ENCODE data around the gene UCP2.
"Not testable (repeated sequence)": the region's sequence is repeated elsewhere in the genome, so short reads cannot be mapped to it uniquely, and the experiment has no call there.

UCP2 gene

DNA sequence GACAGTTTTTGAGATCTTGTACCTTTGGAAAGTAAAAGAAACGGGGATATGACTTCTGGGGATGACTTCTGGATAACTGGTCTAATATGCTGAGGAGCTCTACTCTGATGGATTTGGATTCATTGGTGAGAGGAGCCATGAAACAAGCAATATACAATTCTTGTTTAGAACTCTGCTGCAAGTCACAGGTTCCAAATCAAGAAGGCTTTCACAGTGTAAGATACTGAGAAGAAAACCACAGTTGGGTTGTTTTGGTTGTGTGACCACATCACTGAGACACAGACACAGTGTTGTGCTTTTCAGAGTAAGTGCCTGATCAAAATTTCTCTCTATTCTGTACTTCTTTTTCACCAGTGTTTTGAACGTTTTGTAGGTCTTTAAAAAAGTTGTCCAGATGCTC lies 13.1 kb upstream of the UCP2 start:
- DNase-seq (ENCODE audit: low read depth): no peak

DNA sequence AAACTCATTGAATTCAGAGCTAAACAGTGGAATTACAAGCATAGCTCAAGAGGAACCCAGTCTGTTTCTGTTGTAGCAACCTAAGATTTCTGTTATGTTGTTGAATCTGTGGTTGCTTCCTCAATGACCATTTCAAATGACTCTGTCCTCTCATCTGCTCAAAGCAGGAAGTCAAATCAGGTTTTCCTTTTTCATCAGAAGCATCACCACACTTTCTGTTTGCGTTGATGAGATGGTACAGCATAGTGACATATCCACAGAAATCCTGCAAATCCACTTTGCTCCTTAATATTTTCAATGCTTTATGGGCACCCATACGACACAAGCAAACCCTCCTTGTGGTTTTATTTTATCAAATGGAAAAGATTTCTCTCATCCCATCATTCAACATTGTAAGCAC lies 12.6 kb upstream of the UCP2 start:
- no peak for DNase-seq (ENCODE audit: low read depth)

DNA sequence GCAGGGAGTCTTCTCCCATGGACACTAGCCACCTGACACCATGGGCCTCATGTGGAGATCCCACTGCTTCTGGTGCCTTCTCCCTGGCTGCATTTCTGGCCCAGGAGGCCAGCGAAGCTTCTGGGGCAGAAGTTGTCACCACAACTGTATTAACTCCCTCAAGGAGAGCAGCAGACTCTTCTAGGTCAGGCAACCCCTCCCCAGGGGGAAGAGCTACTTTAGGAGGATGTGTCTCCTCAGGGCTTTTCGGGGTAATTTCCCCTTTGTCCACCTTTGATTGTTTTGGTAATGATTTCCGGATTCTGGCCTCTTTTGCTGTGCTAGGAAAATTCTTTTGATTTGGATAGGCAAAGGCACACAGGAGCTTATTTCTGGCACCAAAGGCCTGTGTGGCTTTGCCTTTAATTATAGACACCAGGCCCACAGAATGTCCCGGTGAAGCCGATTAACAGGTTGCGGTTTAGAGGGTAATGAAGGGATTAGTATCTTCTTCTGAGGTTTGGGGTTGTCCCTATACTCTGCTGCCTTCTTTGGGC lies 8.9 kb upstream of the UCP2 start:
- no peak for DNase-seq (ENCODE audit: low read depth)

DNA sequence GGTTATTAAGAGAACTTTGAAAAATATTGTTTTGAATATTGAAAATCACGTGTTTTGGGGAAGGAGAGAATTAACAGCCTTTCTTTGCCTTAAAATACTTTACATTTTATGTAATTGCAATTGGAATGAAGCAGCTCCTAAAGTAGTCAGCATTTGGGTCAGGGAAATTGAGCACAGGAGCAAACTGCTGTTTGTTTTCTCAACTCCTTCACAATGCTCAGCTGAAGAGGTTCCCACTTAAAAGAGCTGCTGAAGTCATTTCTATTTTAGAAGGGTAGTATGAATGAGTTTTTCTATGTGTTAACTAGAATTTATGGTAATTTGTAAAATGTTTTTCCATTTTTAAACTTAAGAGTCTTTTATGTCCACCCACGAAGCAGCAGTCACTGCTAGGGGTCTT lies 8.1 kb upstream of the UCP2 start:
- DNase-seq (ENCODE audit: low read depth): no peak

DNA sequence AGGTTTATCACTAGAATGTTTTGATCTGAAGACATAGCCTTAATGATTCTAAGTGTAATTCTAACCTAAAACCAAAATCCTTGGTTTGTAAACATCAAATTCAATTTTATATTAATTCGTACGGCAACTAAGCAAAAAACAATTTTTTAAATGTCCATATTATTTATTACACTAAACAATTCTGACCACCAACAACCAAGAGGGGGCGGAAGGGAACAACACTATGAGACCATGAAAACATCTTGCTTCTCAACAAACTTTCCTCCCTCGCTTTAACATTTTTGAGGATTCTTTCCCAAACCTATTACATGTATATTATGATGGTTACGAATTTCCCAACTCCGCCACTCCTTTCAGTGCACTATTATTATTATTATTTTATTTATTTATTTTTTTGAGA lies 6.5 kb upstream of the UCP2 start:
- no peak for DNase-seq (ENCODE audit: low read depth)

DNA sequence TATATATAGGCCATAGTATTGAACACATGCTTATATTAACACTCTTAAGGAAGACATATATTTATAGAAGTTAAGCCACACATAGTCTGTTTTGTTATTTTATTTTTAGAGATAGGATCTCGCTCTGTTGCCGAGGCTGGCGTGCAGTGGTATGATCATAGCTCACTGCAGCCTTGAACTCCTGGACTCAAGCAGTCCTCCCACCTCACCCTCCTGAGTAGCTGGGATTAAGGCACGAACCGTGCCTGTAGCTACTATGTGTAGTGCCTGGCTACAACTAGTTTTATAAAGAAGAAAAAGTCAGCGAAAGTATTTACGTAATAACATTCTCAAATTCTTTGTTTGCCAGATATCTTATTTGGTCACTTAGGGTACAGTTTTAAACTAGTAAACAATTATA lies 5.6 kb upstream of the UCP2 start:
- no peak for DNase-seq (ENCODE audit: low read depth)

DNA sequence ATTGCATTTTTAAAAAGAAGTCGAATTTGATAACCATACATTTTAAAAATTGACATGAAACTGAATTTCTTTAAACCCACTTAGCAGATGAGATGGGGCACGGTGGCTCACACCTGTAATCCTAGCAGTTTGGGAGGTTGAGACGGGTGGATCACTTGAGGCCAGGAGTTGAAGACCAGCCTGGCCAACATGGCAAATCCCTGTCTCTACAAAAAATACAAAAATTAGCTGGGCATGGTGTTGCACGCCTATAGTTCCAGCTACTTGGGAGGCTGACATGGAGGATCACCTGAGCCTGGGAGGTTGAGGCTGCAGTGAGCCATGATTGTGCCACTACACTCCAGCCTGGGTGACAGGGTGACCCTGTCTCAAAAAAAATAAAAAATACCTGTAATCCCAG lies 3.0 kb upstream of the UCP2 start:
- not testable (repeated sequence) for DNase-seq (ENCODE audit: low read depth)

DNA sequence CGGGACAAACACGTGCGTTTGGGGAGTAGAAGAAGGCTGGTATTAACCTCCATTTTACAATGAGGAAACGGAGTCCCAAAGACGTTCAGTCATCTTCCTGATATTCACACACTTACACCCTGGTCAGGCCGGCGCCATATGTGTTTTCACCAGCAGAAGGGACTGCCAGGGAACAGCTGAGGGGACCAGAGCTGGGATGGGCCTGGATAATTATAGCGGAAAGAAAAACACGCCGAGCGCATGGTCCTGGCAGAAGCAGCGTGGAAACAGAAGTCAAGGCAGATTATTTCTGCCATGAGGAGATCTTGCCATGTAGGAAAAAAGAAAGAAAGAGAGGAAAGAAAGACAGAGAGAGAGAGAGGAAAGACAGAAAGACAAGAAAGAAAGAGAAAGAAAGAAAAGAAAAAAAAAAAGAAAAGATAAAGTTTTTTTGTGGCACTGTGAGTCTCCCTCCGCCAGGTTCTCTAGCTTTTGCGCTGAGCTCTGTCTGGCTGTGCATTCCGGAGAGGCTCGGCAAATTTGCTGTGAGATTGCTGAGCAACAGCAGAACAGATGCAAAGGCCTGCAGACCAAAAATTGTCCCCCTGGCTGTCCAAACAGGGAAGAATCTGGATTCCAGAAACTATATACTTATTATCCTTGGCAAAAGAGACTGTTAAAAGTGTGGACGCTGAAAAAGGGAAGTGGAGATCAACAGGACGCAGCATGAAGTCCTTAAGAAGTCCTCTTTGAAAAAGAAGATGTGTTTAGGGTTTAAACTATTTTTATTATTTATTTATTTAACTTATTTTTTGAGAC lies 1.3 kb upstream of the UCP2 start:
- no peak for DNase-seq (ENCODE audit: low read depth)

DNA sequence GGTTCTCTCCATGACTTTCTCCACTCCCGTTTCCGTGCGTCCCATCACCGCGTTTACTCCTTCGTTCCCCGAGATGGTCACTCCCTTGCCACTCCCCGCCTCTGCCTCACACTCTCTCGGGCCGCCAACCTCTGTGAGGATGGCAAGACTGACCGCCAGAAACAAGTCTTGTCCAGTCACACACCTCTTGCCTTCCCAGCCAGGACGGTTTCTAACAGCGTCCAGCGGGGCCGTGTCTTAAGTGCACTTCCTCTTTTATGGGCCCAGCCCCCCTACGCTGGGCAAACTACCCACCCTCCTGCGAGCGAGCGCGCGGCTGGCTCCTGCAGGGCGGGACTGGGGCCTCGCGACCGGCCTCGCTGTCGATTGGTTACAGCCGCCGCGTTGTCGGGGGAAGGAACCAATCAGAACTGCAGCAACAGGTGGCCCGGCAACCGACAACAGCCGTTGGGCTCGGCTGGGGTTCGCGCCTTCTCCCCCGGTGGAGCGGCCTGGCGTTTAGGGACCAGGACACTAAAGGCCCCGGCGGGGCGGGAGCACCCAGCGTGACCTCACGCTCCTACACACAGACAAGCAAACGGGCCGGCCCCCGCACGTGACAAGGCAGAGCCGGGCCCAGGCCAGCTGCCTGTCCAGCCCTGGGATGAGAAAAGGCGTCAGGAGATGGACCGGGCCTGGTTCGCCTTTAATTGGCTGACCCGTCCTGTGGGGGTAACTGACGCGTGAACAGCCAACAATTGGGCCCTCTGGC lies 522 bp upstream of the UCP2 start:
- DNase-seq (ENCODE audit: low read depth): peak; percentile 92

DNA sequence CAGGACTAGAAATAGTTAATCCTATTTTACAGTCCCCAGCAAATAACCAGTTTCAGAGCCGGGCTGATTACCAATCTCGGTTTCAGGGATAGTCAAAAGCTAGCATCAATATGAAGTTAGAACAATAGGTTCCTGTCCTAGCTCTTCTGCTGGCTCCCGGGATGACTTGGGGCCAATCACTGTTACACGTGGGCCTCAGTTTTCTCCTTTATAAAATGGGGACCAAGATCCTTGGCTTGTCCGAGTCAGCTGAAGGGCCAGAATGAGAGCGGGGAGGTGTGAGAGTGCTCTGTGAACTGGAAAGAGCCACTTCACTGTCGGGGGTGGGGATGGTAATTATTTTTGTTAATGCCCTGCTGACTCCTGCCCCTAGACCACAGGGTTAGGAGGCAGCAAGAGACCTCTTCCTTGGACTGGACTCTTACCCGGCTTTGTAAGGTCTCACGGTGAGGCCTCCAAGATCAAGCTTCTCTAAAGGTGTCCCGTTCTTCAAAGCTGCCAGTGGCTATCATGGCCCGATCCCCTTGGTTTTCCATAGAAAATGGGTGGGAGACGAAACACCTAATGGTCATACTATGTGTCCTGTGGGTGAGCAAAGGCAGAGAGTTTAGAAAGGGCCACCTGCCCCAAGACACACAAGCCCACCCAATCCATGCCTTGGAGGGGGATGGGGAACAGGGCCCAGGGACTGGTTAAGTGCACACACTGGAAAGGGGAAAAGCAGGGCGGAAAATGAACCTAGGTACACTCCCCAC lies 1.4 kb downstream of the UCP2 start:
- DNase-seq (ENCODE audit: low read depth): no peak

DNA sequence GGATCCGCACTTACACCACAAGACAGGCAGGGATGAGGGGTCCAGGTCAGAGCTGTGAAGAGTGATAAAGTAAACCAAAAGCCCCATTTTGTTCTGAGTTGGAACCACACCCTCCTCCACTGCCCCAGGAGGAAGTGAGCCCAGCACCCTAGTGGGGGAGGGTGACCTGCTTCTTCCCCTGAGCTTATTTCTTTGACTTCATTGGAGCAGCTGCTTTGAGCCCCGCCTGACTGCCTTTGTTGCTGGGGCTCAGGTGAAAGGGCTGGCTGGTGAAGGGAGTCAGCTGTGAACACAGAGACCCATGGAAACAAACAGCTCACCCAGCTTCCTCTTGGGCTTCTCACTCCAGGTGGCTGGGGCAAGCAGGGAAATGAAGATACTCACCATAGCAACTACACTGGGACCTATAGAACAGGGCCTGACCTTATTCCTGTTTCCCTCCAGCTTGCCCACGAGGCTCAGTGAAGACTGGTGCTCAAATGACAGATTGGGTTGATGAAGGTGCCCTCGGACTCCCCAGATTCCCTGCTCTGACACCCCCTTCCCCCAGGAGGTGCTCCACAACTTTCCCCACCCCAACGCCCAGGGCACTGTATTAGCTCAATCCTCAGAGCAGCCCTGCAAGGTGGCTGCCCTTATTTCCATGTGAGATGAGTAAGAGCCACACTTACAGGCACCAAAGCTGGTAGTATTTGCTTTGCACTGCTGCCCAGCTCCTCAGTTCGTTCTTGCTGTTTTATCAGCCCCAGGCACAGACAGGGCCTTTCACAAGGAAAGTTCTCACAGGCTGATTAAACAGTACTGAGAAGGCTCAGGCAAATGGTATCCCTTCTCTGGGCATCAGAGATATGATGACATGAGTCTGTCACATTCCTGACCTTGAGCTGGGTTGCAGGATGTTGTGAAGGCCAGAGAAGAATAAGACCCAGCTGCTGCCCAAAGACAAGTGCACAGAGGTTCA lies 2.4 kb downstream of the UCP2 start:
- peak; percentile 51 for DNase-seq (ENCODE audit: low read depth)

DNA sequence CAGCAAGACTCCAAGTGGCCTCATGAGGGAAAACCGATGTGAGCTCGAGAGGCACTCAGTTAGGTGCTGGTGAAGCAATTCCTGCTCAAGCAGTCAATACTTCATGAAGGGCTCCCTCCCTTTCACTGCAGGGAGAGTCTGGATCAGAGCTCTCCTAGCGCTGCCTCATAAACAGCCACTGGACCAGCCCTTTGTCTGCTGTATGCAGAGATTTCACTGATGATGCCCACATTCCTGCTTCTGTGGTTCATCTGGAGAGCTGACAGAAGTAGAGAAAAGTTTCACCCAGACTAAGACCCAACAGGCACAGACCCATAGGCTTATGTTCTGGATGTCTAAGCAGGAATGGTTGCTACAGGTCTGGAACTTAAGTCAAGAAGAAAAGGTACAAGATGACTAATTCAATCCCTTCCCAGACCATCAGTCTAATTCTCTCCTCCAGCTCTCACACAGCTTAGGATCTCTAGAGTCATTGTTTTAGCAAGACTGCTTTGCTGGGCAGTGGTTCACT lies 4.0 kb downstream of the UCP2 start:
- DNase-seq (ENCODE audit: low read depth): no peak

DNA sequence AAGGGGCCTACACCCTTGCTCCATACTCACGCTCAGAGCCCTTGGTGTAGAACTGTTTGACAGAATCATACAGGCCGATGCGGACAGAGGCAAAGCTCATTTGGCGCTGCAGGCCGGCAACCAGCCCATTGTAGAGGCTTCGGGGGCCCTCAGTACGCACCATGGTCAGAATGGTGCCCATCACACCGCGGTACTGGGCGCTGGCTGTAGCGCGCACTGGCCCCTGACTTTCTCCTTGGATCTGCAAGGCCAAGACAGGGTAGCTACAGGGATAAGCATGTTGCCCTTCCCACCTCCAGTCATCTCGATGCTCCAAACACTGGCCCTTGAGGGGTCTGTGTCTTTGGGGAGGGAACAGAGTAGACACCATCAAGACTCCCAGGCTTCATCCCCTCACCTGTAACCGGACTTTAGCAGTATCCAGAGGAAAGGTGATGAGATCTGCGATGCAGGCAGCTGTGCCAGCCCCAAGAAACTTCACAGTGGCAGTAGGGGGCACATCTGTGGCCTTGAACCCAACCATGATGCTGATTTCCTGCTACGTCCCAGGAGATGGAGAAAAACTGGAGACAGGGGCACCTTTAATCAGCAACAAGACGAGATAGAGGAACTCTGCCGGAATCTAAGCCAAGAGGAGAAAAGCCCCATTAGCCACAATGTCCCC lies 4.7 kb downstream of the UCP2 start:
- no peak for DNase-seq (ENCODE audit: low read depth)

DNA sequence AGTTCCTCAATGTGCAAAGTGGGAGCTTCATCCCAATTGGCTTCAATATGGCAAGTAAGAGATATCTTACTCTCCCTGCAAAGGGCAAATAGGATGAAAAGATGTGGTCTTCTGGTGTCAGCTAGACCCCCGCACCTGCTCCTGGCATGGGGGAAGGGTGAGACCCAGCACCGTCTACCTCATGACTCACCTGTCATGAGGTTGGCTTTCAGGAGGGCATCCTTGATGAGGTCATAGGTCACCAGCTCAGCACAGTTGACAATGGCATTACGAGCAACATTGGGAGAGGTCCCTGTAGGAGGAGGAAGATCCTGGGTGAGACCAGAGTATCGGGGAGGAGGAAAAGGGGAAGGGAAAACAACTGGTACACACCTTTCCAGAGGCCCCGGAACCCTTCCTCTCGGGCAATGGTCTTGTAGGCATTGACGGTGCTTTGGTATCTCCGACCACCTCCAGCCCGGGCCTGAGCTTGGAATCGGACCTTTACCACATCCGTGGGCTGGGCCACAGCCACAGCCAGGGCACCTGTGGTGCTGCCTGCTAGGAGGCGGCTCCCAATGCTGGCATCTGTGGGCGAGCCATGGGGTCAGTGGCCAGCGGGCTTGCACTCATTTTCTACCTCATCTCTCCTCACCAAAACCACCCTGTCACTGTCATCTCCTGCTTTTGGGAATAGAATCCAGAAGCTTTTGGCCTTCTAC lies 6.0 kb downstream of the UCP2 start:
- no peak for DNase-seq (ENCODE audit: low read depth)

DNA sequence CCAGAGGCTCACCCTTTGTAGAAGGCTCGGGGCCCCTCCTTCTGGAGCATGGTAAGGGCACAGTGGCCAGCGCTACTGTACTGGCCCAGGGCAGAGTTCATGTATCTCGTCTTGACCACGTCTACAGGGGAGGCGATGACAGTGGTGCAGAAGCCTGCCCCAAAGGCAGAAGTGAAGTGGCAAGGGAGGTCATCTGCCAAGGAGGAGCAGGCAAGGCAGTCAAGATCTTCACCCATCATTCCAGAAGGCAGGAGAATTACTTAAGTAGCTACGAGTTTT lies 7.2 kb downstream of the UCP2 start:
- DNase-seq (ENCODE audit: low read depth): no peak

DNA sequence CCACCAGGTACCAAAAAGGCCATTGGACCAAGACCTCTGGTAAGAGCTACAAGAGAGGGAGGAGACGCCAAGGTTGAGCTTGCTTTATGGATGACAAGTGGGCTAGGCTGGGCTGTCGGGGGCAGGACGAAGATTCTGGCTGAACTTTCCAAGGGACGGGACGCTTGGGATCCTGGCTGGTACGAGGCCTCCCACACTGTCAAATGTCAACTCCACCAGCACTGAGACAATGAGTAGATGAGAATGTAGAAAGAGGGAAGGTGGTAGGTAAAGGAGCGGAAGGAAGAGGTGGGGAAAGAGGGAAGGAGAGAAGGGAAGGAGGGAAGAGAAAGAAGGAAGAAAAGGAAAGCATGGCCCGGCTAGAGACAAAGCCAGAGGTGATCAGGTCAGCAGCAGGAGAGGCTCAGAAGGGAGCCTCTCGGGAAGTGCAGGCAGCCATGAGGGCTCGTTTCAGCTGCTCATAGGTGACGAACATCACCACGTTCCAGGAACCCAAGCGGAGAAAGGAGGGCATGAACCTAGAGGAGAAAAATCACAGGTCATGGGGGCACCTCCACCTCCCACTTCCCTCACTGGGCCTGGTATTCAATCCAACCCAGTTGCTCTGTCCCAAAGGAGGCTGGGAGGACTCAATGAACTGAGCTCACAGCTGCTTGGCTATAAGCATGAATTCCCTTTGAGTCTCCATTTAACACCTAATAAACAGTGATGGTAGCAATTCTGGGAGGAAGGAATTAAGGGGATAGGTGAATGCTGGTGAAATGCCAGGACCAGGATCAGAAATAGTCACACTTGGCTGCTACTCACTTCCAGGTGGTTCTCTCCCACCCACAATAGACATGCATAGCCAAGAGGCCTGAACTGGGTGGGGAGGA lies 7.8 kb downstream of the UCP2 start:
- no peak for DNase-seq (ENCODE audit: low read depth)

DNA sequence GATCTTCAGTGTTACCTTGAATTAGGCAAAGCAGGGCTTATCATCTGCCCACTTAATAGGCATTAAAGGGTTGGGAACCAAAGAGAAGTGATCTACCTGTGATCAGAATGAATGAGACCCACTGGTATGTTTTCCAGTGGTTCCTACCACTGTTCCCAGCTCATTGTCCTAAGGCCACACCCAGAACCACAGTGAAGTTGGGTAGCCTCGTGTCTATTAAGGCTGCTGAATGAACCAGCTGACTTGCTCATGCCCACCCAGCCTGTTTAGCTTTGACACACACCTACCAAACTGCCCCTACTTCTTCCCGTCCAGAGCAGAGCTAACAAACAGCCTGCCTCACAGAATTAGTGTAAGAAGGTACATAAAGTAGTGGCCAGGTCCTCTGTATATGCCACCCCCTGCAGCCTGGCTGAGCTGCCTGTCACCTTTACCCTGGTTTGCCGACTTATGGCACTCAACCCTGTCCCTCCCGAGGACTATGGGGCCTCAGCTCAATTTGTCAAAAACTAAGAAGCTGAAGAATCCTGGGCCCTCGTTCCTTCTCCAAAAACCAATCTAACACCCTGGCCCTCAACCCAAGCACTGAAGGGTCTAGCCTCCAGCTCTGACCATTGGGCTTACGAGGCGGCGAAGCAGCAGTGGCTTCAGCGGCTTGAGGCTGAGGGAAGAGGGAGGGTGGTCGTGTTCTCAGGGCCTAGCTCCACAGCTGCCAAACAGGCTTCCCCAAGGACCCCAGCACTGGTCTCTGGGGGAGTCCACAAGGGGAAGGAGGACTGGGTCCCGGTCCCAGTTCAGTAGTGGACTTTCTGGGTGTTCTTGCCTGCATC lies 9.8 kb downstream of the UCP2 start:
- no peak for DNase-seq (ENCODE audit: low read depth)

DNA sequence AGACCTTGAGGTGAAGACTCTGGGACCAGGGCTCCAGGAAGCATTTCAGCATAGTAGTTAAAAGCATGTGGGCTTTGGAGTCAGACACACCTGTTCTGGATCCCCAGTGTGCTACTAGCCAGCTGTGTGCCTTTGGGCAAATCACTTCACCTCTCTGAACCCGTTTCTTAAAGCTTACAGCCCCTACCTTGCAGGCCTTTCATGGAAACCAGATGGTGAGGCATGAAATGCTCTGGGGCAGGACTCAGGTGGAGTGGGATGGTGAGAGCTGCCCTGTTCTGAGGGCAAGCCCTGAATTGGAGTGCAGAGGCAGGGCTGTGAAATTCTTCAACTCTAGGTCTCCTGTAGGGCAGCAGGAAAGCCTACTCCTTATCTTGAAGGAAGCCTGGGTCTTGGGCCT lies 10.5 kb downstream of the UCP2 start:
- DNase-seq (ENCODE audit: low read depth): no peak

Data from activated T-cell treated with anti-CD3 and anti-CD28 coated beads for 24 hours (primary cell).